IPS-15b (cell line): ENCODE results near the gene PRR15.

Source experiments
- H3K27me3 ChIP-seq: one replicate; pipeline ENCODE4 v1.6.1; 2013; ENCODE audit warnings: low read length; ENCODE audit not compliant: control insufficient read depth, insufficient read depth
- H3K36me3 ChIP-seq: one replicate; pipeline ENCODE4 v1.6.1; 2013; ENCODE audit warnings: low read length; ENCODE audit not compliant: control insufficient read depth, insufficient read depth
- H3K4me1 ChIP-seq: one replicate; pipeline ENCODE4 v1.6.1; 2013; ENCODE audit warnings: mild to moderate bottlenecking, low read length; ENCODE audit not compliant: control insufficient read depth, insufficient read depth
- H3K4me3 ChIP-seq: one replicate; pipeline ENCODE4 v1.5.1; 2013; ENCODE audit warnings: low read depth, low read length
- H3K9ac ChIP-seq: one replicate; pipeline ENCODE4 v1.6.1; 2013; ENCODE audit warnings: low read depth, mild to moderate bottlenecking, low read length
- H3K9me3 ChIP-seq: one replicate; pipeline ENCODE4 v1.6.1; 2013; ENCODE audit warnings: mild to moderate bottlenecking, low read length; ENCODE audit not compliant: control insufficient read depth, insufficient read depth

The PRR15 gene

DNA sequence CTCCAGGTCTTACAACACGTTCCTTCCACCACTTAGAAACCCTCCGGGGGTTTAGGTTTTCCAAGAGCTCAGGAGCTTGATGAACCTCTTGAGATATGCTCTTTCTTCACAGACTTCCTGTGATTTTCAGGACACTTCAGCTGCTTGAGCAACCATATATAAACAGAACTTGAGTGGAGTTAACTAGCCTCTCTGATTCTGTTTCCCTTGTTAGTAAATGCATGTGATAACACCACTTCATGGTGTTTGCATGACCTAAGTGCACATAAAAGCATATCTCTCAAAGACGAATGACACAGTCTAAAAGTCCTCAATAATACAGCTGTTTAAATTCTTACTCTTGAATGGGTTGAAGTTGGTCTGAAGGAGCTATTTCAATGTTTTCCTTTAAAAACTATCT lies 9.9 kb downstream of the PRR15 start:
- Histone ChIP-seq H3K27me3 (no peaks in the 10 kb centered on the region), H3K9me3 (peaks cover 4% of the 10 kb centered on the region), H3K9ac (no peak overlapping the region), H3K4me1 (peaks cover 17% of the 10 kb centered on the region), H3K4me3 (no peak overlapping the region), H3K36me3 (no peaks in the 10 kb centered on the region)

DNA sequence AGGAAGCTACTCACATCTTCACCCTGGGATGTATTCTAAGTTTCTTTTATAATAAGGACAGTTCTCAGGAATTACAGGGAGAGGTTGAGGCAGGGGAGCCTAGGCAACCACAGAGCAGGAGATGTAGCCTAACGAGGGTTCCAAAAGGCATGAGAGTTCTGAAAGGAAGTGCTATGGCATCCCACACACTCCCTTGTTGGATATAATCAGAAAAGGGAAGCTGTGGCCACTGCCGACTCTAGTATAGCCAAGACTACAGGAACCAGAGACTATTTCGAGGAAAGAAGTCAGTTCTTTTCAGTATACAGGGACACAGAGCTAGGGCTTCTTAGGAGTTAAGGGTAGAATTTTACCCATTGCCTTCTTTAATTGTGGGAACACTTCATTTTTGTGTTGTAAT lies 11.0 kb downstream of the PRR15 start:
- no peak overlapping the region for H3K4me3 ChIP-seq
- H3K9me3 ChIP-seq, result peaks cover 10% of the 10 kb centered on the region
- no peaks in the 10 kb centered on the region for H3K27me3 ChIP-seq
- H3K4me1 ChIP-seq, result peaks cover 8% of the 10 kb centered on the region
- H3K36me3 ChIP-seq, result no peaks in the 10 kb centered on the region
- H3K9ac ChIP-seq, result no peak overlapping the region

DNA sequence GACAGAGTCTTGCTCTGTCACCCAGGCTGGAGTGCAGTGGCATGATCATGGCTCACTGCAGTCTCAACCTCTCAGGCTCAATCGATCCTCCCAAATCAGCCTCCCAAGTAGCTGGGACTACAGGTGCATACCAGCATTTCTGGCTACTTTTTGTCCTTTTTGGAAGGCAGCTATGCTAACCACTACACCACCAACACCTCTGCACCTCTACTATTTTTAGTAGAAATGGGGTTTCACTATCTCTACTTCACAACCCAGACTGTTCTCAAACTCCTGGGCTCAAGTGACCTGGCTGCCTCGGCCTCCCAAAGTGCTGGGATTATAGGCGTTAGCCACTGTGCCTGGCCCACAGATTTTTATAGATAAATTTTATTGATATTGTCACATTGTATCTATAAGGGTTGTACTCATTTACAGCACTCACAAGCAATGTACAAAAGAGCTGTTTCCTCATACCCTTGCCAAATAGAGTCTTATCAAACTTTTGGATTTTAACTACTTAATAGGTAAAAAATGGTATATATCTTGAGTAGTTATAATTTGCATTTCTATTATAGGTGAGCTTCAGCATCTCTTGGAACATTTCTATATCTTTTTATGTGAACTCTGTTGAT lies 23.7 kb downstream of the PRR15 start:
- Histone ChIP-seq H3K36me3 (no peaks in the 10 kb centered on the region), H3K4me1 (no peaks in the 10 kb centered on the region), H3K9ac (no peak overlapping the region), H3K4me3 (no peak overlapping the region), H3K9me3 (no peaks in the 10 kb centered on the region), H3K27me3 (peaks cover 2% of the 10 kb centered on the region)

DNA sequence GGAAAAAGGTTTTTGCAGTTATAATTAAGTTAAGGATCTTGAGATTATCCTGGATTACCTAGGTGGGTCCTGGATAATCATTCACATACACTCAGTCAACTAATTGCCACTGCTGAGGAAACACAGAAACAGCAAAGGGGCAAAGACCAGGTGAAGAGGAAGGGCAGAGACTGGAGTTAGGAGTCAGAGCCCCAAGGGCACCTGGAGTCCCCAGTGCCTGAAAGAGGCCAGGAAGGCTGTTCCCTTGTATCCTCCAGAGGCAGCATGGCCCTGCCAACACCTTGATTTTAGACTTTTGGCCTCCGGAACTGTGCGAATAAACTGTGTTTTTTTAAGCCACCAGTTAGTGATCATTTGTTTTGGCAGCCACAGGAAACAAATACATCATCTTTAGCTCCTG lies 24.6 kb downstream of the PRR15 start:
- H3K27me3 ChIP-seq, result peaks cover 2% of the 10 kb centered on the region
- H3K9ac ChIP-seq, result no peak overlapping the region
- no peak overlapping the region for H3K4me3 ChIP-seq
- no peaks in the 10 kb centered on the region for H3K4me1 ChIP-seq
- H3K36me3 ChIP-seq, result no peaks in the 10 kb centered on the region
- no peaks in the 10 kb centered on the region for H3K9me3 ChIP-seq

DNA sequence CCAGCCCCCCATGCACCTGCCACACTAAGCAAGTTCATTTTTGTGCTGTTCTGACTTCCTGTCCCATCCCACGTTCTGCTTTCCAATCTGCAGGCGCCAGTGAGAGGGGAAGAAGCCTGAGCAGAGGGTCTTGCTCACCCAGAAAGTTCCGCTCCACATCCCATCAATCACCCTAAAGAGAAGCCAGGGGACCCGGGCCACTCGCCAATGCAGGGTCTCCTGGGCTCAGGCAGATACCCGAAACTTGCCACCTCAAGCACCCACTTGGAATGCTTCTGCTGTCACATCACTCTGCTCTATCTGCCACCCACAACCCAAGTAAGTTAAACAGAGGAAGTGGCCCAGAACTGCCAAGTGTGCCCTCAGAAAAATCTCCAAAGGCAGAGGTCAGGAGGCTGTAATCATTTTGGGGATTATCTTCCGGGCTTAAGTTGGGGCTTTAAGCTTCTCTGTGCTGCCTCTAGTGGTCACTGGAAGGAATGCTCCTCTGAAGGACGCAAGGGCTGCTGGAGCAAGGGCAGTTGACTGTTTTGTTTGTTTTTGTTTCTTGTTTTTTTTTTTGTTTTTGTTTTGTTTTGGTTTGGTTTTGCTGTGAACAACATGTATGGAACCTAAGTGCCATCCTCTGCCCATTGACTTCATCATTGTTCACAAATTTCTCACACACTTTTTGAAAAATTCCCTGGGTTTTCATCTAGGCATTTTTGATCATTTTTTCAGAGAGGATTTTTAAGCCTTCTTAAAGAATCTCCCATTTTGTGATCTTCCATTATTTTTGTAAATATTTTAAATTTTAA lies 25.5 kb downstream of the PRR15 start:
- Histone ChIP-seq H3K36me3 (no peaks in the 10 kb centered on the region), H3K27me3 (peaks cover 2% of the 10 kb centered on the region), H3K4me1 (no peaks in the 10 kb centered on the region), H3K4me3 (no peak overlapping the region), H3K9me3 (no peaks in the 10 kb centered on the region), H3K9ac (no peak overlapping the region)

DNA sequence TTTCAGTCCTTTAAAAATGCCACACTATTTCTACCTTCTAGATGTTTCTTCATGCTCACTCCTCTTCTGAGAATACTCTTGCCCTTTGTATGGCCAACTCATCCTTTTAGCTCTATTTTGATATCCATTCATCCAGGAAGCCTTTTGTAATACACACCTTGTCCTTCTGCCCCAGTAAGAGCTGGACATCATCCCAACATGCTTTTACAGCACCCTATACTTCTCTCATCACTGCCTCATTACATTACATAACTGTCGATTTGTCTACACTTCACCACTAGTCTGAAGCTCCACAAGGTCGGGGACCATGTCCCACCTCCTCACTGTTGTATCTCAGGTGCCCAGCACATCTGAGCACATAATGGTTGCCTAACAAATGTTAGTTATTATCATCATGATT lies 29.2 kb downstream of the PRR15 start:
- Histone ChIP-seq H3K4me3 (no peak overlapping the region), H3K27me3 (peaks cover 2% of the 10 kb centered on the region), H3K9me3 (no peaks in the 10 kb centered on the region), H3K36me3 (no peaks in the 10 kb centered on the region), H3K4me1 (no peaks in the 10 kb centered on the region), H3K9ac (no peak overlapping the region)

DNA sequence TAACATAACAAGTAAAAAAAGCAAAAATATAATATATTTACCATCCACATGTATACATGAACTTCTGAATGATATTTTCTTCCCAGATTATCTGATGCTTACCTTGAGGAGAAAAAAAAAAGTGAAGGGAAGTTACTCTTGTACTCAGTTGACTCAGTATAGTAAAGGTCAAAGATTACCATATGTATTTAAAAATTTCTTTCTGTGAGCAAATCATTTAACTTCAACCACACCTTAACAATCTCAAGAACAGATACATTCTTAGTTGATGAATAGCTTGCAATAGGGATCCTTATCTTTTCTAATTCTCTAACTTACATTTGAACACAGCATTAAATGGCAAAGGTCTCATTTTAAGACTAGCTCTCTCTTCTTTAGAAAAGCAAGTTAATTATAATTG lies 29.8 kb downstream of the PRR15 start:
- H3K4me1 ChIP-seq, result no peaks in the 10 kb centered on the region
- H3K9ac ChIP-seq, result no peak overlapping the region
- H3K4me3 ChIP-seq, result no peak overlapping the region
- H3K9me3 ChIP-seq, result no peaks in the 10 kb centered on the region
- H3K36me3 ChIP-seq, result no peaks in the 10 kb centered on the region
- peaks cover 1% of the 10 kb centered on the region for H3K27me3 ChIP-seq

DNA sequence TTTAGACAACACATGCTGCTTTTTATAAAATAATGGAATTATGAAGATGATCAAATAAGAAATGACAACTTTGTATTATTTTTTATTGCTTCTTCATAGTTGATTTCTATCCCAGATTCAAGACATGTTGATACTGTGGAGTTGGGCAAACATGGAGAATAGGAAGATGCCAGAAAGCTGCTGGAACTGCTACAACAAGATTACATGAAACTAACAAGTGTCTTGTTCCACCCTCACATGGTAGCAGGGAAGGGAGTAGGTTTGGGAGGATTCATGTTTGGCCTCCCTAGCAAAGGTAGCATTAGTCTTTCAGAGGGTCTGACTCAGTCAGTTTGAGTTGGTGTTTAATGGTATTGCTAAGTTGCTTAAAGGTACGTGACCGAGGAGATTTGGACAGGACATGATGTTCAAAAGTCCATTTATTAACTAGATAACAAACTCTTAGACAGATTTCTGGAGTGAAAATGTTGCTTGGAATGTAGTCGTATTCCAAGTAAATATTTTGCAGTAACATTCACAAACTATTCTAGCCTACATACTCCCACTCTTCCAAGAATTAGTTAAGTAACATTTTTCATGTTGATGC lies 33.1 kb downstream of the PRR15 start:
- Histone ChIP-seq H3K27me3 (no peaks in the 10 kb centered on the region), H3K36me3 (no peaks in the 10 kb centered on the region), H3K4me3 (no peak overlapping the region), H3K9me3 (no peaks in the 10 kb centered on the region), H3K9ac (no peak overlapping the region), H3K4me1 (no peaks in the 10 kb centered on the region)

DNA sequence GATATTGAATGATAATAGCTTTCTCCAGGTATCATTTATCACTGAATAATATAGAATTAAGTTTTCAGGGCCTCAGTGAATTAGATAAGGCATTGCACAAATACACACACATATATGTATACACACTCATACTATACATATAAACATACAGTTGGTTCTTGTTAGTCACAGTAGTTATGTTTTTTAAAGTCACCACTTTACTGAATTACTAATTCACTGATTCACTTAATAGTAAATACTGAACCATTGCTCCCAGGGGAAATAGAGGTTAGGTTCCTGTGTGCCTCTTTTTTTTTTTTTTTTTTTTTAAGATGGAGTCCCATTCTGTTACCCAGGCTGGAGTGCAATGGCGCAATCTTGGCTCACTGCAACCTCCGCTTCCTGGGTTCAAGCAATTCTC lies 33.6 kb downstream of the PRR15 start:
- Histone ChIP-seq H3K4me3 (no peak overlapping the region), H3K9me3 (no peaks in the 10 kb centered on the region), H3K36me3 (no peaks in the 10 kb centered on the region), H3K9ac (no peak overlapping the region), H3K4me1 (no peaks in the 10 kb centered on the region), H3K27me3 (no peaks in the 10 kb centered on the region)

DNA sequence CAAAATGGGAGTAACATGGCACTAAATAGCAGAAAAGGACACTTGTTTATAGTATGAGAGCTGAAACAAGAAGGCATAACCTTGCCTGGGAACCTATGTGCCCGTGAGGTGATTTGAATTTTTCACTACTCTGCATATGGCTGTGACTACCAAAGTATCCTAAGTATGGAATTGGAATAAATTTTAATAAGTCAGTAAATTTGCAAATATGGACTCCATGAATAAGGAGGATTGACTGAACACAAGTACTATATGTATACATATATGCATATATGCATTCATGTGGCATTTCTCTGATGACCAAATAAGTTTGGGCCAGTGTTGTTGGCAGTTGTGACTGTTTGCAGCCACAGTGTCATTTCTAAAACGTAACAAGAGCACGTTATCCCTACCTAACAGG lies 34.5 kb downstream of the PRR15 start:
- H3K9ac ChIP-seq, result no peak overlapping the region
- H3K4me1 ChIP-seq, result no peaks in the 10 kb centered on the region
- H3K36me3 ChIP-seq, result no peaks in the 10 kb centered on the region
- no peaks in the 10 kb centered on the region for H3K27me3 ChIP-seq
- H3K4me3 ChIP-seq, result no peak overlapping the region
- no peaks in the 10 kb centered on the region for H3K9me3 ChIP-seq

DNA sequence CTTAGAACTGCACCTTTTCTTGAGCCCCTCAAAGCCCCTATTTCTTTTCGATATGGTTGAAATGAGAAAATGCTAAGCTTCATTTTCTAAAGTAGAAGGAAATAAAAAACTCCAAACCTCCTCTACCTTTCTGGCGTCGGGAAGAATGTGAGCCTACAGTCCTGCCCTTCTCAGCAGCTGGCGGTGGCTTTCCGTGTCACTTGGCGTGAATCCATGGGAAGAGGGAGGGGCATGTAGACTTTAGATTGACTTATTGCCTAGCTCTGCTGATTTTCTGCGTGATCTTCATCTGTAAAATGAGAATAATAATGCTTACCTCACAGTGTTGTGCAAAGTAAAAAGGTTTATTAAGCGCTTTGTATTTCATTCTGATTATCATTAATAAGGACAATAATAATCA lies 35.0 kb downstream of the PRR15 start:
- Histone ChIP-seq H3K9me3 (no peaks in the 10 kb centered on the region), H3K36me3 (no peaks in the 10 kb centered on the region), H3K4me3 (no peak overlapping the region), H3K4me1 (no peaks in the 10 kb centered on the region), H3K9ac (no peak overlapping the region), H3K27me3 (no peaks in the 10 kb centered on the region)

DNA sequence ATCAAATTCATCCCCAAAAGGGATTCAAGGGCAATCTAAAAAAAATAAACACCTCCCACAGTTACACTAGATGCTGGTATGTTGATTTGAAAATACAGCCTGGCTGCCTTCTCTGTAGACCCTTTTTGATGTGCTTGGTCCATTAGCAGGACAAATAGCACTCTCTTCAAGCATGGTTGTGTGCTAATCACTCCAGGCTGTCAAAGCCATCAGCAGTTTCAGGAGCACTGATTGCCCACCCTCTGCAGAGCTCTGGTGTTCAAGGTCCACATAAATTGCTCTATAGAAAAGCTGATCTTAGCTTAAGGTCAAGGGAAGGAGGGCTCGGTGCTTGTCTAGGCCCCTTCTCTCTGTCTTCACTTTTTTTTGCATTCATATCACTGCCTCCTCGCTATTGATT lies 35.4 kb downstream of the PRR15 start:
- H3K4me1 ChIP-seq, result no peaks in the 10 kb centered on the region
- no peaks in the 10 kb centered on the region for H3K27me3 ChIP-seq

More for the DNA sequence above, 35.4 kb downstream of the PRR15 start:
- no peaks in the 10 kb centered on the region for H3K36me3 ChIP-seq
- H3K9ac ChIP-seq, result no peak overlapping the region
- no peaks in the 10 kb centered on the region for H3K9me3 ChIP-seq
- no peak overlapping the region for H3K4me3 ChIP-seq
